Body of pancreas (tissue), 4 donors: ENCODE data around the gene SLC6A9. TPM values are rescaled to one million over a fixed set of nuclear protein-coding genes. Genes with fewer than 3 reads are reported as not detected.

Experiments
- ATAC-seq: fragments of 150-250 bp; one replicate; pipeline ENCODE4 v1.9.1; 2016
- DNase-seq, 4 donors: peaks; one replicate each; pipeline ENCODE4 v3.0.0-alpha.2; 2019
- H3K27ac ChIP-seq, 4 donors: fragments of 200-600 bp; sonication (generic); 1 replicate in 3 of 4; 2 replicates in 1 of 4; pipeline versions ENCODE4 v1.5.1 to v1.6.1; 2016 to 2019; ENCODE audit warnings: mild to moderate bottlenecking in 1 of 4, mixed read lengths in 1 of 4, moderate library complexity in 1 of 4
- H3K27me3 ChIP-seq, 2 donors: fragments of 200-600 bp; sonication (generic); one replicate each; pipeline ENCODE4 v1.6.0; 2016; ENCODE audit warnings: mild to moderate bottlenecking in 1 of 2
- H3K36me3 ChIP-seq, 2 donors: fragments of 200-600 bp; sonication (generic); replicated peaks in 1 of 2; 2 replicates each; pipeline ENCODE4 v1.5.1; 2016; ENCODE audit warnings: low read depth in 2 of 2; ENCODE audit not compliant: insufficient read depth in 1 of 2
- H3K4me1 ChIP-seq: fragments of 200-600 bp; sonication (generic); one replicate; pipeline ENCODE4 v1.6.0; 2016
- H3K4me3 ChIP-seq, 2 donors: fragments of 200-600 bp; sonication (generic); 1 replicate in 1 of 2; 2 replicates in 1 of 2; pipeline ENCODE4 v1.5.1; 2016 to 2019
- H3K9me3 ChIP-seq, 3 donors: fragments of 200-600 bp; sonication (generic); 1 replicate in 2 of 3; 2 replicates in 1 of 3; pipeline ENCODE4 v1.5.1; 2016
- CTCF ChIP-seq, 7 experiments: fragments of 450-650 bp in 4 of 7; fragments of 200-600 bp in 3 of 7; sonication (generic) in 3 of 7; IDR thresholded peaks; one replicate each; pipeline ENCODE4 v1.5.1; 2016 to 2019; ENCODE audit warnings: antibody characterized with exemption in 7 of 7
- POLR2A ChIP-seq, 3 donors: fragments of 450-650 bp; IDR thresholded peaks; one replicate each; pipeline ENCODE4 v1.6.1; 2016; ENCODE audit warnings: antibody characterized with exemption in 3 of 3, mild to moderate bottlenecking in 2 of 3
- WGBS, 2 donors: methylation state at CpG; one replicate each; pipeline ENCODE4 v1.1.5; 2017; 5-methylcytosine and 5-hydroxymethylcytosine counted together
- intact Hi-C: fragments of 100-400 bp; cut with DNase I; formaldehyde crosslinking; loops from one replicate; pipeline ENCODE4 v1.15.1; 2023
- total RNA-seq, 2 donors: library from RNA; depleted of rRNA; stranded (reverse); fragments of >200 nt; gene quantifications; one replicate each; pipeline ENCODE4 v1.1.0, GENCODE V29; 2016

The SLC6A9 gene
- total RNA-seq, 2 donors from 2014 or later = 2.3 to 4.6 TPM

GRCh38 chr1:44016890-44017400 is 14.3 kb downstream of the SLC6A9 start:
- ATAC-seq = no peak
- WGBS, 2 donors = 84 to 89% methylated on average over 16 to 18 of the region's 20 CpGs
- Histone ChIP-seq H3K4me1 (peaks cover 11% of the 10 kb centered on the region), H3K4me3 (no peak overlapping the region), H3K27ac (no peak overlapping the region), H3K27me3 (no peaks in the 10 kb centered on the region), H3K9me3 (no peaks in the 10 kb centered on the region), H3K36me3 (no peaks in the 10 kb centered on the region)
- no peak for DNase-seq
- intact Hi-C loops = no loop called here
- TF ChIP-seq CTCF (IDR thresholded peaks at IDR 0.05) (no peak), POLR2A (IDR thresholded peaks at IDR 0.05) (no peak)

DNA sequence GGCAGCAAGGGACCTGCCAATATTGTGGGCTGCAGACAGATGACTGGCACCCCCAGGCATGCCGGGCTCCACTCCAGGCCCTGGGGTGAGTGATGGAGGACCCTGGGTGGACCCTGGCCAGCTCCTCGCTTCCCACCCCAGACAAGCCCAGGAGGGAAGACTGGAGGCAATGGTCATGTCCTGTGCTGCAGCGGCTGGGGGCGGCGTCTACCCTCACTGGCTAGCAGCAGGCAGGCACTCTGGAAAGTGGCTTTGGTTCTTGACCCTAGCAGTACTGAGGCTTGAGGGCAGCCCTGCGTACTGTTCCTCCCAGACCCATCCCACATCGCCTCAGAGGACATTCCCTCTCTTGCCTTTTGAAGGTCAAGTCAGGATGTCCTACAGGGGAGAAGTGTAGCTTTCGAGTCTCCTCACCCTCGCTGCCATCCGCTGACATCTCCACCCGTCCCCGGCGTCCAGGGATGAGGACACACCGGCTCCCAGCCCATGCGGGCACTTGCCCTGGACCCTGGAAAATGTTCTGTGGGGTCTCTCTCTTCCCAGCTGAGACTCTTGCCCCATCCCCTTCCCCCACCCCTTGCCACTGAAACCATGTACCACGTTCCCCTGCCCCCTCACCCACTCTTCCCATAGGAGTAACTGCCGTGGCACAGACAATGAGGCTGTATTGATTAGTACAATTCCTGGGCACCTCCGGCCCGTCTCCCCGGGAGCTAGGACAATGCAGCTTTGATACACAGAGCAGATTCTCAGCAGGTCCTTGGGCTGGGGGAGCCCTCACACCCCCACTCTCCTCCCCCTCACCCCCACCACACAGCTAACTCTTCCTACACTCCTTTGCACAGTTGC is 15.0 kb downstream of the SLC6A9 start:
- no peaks in the 10 kb centered on the region for H3K36me3 ChIP-seq
- ATAC-seq (no peak), DNase-seq (no peak)
- no peak overlapping the region for H3K4me3 ChIP-seq
- peaks cover 18% of the 10 kb centered on the region for H3K4me1 ChIP-seq
- TF ChIP-seq CTCF (IDR thresholded peaks at IDR 0.05) = no peak
- no peak for TF ChIP-seq POLR2A (IDR thresholded peaks at IDR 0.05)
- H3K27me3 ChIP-seq = no peaks in the 10 kb centered on the region
- intact Hi-C loops = no loop called here
- H3K9me3 ChIP-seq = no peaks in the 10 kb centered on the region
- 76 to 84% methylated on average over 15 to 19 of the region's 20 CpGs for WGBS, 2 donors
- no peak overlapping the region for H3K27ac ChIP-seq

DNA sequence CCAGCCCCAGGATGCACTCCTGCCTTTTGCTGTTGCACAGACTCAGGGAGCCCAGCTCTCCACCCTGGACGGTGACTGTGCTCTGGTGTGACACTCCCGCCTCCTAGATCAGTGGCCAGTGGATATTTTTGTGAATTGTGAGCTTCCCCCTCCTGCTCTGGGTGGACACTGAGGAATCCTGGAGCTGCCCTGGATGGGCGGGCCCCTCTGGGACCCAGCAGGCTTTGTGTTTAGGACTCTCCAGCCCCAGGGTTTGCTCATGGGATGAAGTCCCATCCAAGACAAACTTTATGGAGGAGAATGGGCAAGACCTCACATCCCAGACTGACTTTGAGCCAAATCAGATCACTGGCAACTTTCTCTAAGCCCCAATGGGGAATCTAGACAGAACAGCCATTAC is 16.1 kb downstream of the SLC6A9 start:
- TF ChIP-seq CTCF (IDR thresholded peaks at IDR 0.05) = no peak
- TF ChIP-seq POLR2A (IDR thresholded peaks at IDR 0.05) = no peak
- Histone ChIP-seq H3K9me3 (no peaks in the 10 kb centered on the region), H3K4me1 (peaks cover 19% of the 10 kb centered on the region), H3K27me3 (no peaks in the 10 kb centered on the region), H3K27ac (no peak overlapping the region), H3K4me3 (no peak overlapping the region), H3K36me3 (no peaks in the 10 kb centered on the region)
- ATAC-seq = no peak
- intact Hi-C loops = no loop called here
- 71 to 79% methylated on average over 3 of the region's 3 CpGs for WGBS, 2 donors
- DNase-seq = no peak

GRCh38 chr1:44014365-44015104 is 16.7 kb downstream of the SLC6A9 start:
- DNase-seq = no peak
- TF ChIP-seq POLR2A (IDR thresholded peaks at IDR 0.05) (no peak), CTCF (IDR thresholded peaks at IDR 0.05) (no peak)
- ATAC-seq = no peak
- Histone ChIP-seq H3K36me3 (no peaks in the 10 kb centered on the region), H3K9me3 (no peaks in the 10 kb centered on the region), H3K27me3 (no peaks in the 10 kb centered on the region), H3K27ac (no peak overlapping the region), H3K4me1 (peaks cover 19% of the 10 kb centered on the region), H3K4me3 (no peak overlapping the region)
- intact Hi-C loops = no loop called here
- whole genome bisulfite sequencing, 2 donors = 51 to 65% methylated on average over 5 to 8 of the region's 8 CpGs
